Measurements from ENCODE around the gene SPTLC1. TPM values are rescaled to one million over a fixed set of nuclear protein-coding genes. Genes with fewer than 3 reads are reported as not detected.

SPTLC1 gene
- total and polyA plus RNA-seq, 2 of the 13 experiments (the other 11 are each of a cell fraction or from before 2014, with no cell fraction given) = 56.2 to 72.5 TPM

DNA sequence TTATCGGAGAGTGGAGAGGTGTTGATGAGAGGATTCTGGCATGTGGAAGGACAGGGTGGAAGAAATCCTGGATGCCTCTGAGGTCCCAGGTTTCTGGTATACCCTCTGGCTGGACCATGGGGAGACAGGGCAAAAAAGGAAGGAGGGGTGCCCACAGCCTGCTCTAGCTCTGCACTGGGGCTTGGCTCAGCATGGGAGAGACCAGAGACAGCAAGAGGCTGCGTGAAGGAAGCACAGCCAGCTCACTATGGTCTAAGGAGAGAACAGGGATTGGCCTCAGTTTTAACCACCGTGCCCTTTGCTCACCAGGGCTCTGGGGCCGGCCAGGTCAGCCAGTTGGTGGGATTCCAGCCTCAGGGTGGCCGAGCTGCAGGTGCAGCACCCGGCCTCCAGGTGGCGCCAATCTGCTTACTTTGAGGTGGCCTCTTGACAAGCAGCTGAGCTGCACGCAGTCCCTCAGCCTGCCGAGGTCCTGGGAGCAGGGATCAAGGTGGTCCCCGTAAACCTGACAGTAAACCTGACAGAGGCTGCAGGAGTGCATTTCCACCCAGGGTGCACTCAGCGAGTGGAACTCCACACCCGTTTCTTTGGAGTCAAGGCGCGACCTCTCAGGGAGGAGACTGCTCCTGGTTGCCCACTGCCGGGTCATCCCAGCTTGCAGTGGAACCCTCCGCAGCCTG, 25.0 kb upstream of the SPTLC1 start (continued):
- TF ChIP-seq, protein P1, sequence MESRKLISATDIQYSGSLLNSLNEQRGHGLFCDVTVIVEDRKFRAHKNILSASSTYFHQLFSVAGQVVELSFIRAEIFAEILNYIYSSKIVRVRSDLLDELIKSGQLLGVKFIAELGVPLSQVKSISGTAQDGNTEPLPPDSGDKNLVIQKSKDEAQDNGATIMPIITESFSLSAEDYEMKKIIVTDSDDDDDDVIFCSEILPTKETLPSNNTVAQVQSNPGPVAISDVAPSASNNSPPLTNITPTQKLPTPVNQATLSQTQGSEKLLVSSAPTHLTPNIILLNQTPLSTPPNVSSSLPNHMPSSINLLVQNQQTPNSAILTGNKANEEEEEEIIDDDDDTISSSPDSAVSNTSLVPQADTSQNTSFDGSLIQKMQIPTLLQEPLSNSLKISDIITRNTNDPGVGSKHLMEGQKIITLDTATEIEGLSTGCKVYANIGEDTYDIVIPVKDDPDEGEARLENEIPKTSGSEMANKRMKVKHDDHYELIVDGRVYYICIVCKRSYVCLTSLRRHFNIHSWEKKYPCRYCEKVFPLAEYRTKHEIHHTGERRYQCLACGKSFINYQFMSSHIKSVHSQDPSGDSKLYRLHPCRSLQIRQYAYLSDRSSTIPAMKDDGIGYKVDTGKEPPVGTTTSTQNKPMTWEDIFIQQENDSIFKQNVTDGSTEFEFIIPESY (CRISPR knock-in tag; IDR thresholded peaks at IDR 0.05) = 0 out of 2 replicates have a peak, but pooled peaks have one; percentile 30
- no peak for TF ChIP-seq TBX3 (IDR thresholded peaks at IDR 0.05; ENCODE audit: borderline replicate concordance)
- TF ChIP-seq, protein P2, sequence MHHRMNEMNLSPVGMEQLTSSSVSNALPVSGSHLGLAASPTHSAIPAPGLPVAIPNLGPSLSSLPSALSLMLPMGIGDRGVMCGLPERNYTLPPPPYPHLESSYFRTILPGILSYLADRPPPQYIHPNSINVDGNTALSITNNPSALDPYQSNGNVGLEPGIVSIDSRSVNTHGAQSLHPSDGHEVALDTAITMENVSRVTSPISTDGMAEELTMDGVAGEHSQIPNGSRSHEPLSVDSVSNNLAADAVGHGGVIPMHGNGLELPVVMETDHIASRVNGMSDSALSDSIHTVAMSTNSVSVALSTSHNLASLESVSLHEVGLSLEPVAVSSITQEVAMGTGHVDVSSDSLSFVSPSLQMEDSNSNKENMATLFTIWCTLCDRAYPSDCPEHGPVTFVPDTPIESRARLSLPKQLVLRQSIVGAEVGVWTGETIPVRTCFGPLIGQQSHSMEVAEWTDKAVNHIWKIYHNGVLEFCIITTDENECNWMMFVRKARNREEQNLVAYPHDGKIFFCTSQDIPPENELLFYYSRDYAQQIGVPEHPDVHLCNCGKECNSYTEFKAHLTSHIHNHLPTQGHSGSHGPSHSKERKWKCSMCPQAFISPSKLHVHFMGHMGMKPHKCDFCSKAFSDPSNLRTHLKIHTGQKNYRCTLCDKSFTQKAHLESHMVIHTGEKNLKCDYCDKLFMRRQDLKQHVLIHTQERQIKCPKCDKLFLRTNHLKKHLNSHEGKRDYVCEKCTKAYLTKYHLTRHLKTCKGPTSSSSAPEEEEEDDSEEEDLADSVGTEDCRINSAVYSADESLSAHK (CRISPR knock-in tag; IDR thresholded peaks at IDR 0.05; ENCODE audit: borderline replicate concordance) = no peak
- no peak for TF ChIP-seq ZNF333 (CRISPR knock-in tag; IDR thresholded peaks at IDR 0.05; ENCODE audit: borderline replicate concordance)
- TF ChIP-seq HCFC1 (IDR thresholded peaks at IDR 0.05; ENCODE audit: low read depth, low read length) = no peak
- TF ChIP-seq, protein P3, sequence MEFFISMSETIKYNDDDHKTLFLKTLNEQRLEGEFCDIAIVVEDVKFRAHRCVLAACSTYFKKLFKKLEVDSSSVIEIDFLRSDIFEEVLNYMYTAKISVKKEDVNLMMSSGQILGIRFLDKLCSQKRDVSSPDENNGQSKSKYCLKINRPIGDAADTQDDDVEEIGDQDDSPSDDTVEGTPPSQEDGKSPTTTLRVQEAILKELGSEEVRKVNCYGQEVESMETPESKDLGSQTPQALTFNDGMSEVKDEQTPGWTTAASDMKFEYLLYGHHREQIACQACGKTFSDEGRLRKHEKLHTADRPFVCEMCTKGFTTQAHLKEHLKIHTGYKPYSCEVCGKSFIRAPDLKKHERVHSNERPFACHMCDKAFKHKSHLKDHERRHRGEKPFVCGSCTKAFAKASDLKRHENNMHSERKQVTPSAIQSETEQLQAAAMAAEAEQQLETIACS (CRISPR knock-in tag; IDR thresholded peaks at IDR 0.05) = no peak
- TF ChIP-seq ZNF383 (CRISPR knock-in tag; IDR thresholded peaks at IDR 0.05; ENCODE audit: borderline replicate concordance) = no peak
- no peak for TF ChIP-seq SUZ12 (IDR thresholded peaks at IDR 0.05; ENCODE audit: low read depth, low read length)
- TF ChIP-seq ZNF674 (CRISPR knock-in tag; IDR thresholded peaks at IDR 0.05; ENCODE audit: low read depth) = no peak
- no peak for TF ChIP-seq ZNF20 (CRISPR knock-in tag; IDR thresholded peaks at IDR 0.05)
- TF ChIP-seq, protein P4, sequence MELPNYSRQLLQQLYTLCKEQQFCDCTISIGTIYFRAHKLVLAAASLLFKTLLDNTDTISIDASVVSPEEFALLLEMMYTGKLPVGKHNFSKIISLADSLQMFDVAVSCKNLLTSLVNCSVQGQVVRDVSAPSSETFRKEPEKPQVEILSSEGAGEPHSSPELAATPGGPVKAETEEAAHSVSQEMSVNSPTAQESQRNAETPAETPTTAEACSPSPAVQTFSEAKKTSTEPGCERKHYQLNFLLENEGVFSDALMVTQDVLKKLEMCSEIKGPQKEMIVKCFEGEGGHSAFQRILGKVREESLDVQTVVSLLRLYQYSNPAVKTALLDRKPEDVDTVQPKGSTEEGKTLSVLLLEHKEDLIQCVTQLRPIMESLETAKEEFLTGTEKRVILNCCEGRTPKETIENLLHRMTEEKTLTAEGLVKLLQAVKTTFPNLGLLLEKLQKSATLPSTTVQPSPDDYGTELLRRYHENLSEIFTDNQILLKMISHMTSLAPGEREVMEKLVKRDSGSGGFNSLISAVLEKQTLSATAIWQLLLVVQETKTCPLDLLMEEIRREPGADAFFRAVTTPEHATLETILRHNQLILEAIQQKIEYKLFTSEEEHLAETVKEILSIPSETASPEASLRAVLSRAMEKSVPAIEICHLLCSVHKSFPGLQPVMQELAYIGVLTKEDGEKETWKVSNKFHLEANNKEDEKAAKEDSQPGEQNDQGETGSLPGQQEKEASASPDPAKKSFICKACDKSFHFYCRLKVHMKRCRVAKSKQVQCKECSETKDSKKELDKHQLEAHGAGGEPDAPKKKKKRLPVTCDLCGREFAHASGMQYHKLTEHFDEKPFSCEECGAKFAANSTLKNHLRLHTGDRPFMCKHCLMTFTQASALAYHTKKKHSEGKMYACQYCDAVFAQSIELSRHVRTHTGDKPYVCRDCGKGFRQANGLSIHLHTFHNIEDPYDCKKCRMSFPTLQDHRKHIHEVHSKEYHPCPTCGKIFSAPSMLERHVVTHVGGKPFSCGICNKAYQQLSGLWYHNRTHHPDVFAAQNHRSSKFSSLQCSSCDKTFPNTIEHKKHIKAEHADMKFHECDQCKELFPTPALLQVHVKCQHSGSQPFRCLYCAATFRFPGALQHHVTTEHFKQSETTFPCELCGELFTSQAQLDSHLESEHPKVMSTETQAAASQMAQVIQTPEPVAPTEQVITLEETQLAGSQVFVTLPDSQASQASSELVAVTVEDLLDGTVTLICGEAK (IDR thresholded peaks at IDR 0.05) = no peak
- TF ChIP-seq, protein P4 (CRISPR knock-in tag; IDR thresholded peaks at IDR 0.05) = 0 out of 2 replicates have a peak, but pooled peaks have one; percentile 40
- no peak for TF ChIP-seq SMAD9 (CRISPR knock-in tag; IDR thresholded peaks at IDR 0.05)
